HUES64 (cell line): Measurements from ENCODE around the gene ZC3H4.

ENCODE experiments used
- H3K27ac ChIP-seq: 2 replicates; pipeline ENCODE4 v1.7.0; 2013; ENCODE audit warnings: low read depth, low read length, inconsistent platforms
- H3K27me3 ChIP-seq: 2 replicates; pipeline ENCODE4 v1.6.1; 2013; ENCODE audit warnings: mild to moderate bottlenecking, low read length; ENCODE audit not compliant: insufficient read depth
- H3K36me3 ChIP-seq: 2 replicates; pipeline ENCODE4 v1.6.1; 2013; ENCODE audit warnings: mild to moderate bottlenecking, low read length; ENCODE audit not compliant: insufficient read depth
- H3K4me1 ChIP-seq: 2 replicates; pipeline ENCODE4 v1.6.1; 2013; ENCODE audit warnings: mild to moderate bottlenecking, low read length, moderate library complexity; ENCODE audit not compliant: insufficient read depth
- H3K4me3 ChIP-seq: 2 replicates; pipeline ENCODE4 v1.5.1; 2013; ENCODE audit warnings: mild to moderate bottlenecking, low read length, moderate library complexity
- H3K9ac ChIP-seq: 2 replicates; pipeline ENCODE4 v1.6.1; 2013; ENCODE audit warnings: mild to moderate bottlenecking, low read depth, low read length
- H3K9me3 ChIP-seq: 2 replicates; pipeline ENCODE4 v1.6.1; 2013; ENCODE audit warnings: low read depth, low read length; ENCODE audit not compliant: insufficient read depth
- WGBS: fragments of 150-250, 120-280 bp; methylation state at CpG from one replicate; pipeline ENCODE4 v1.1.7; 2013; ENCODE audit warnings: missing lambda C conversion rate; 5-methylcytosine and 5-hydroxymethylcytosine counted together

The ZC3H4 gene

DNA sequence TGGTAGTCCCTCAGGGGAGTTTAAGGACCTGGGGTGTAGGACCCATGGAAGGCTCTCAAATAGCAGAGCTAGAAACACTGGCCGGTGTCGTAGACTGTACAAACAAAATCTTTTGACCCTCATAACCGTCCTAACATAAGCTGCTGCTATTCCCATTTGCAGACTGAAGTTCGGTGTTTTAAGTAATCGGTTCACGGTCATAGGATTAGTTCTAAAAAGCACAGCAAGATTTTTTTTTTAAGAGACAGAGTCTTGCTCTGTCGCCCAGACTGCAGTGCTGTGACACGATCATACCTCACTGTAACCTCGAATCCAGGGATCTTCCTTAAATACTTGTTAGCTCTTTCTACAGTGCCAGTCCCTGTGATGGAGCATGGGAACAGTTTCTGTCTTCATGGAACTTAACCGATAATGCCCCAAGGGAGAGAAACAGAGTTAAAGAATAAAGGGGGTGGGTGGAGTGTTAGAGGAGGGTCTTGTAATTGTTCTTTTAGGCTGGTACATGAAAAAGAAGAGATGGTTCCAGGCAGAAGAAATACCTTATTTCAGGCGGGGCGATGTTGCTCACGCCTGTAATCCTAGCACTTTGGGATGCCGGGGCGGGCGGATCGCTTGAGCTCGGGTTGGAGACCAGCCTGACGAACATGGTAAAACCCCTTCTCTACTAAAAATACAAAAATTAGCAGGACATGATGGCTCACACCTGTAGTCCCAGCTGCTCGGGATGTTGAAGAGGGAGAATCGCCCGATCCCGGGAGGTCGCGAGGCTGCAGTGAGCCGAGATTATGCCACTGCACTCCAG, 475 bp upstream of the ZC3H4 start:
- H3K9me3 ChIP-seq: no peaks in the 10 kb centered on the region
- H3K4me1 ChIP-seq: peaks cover 19% of the 10 kb centered on the region
- H3K9ac ChIP-seq: peak overlapping the region; percentile 91; the same call in 1 of the 2 replicates
- H3K27ac ChIP-seq: peak overlapping the region; percentile 99; the same call in 1 of the 2 replicates
- no peaks in the 10 kb centered on the region for H3K27me3 ChIP-seq
- WGBS: 84% methylated on average over 26 of the region's 26 CpGs
- H3K36me3 ChIP-seq: peaks cover 10% of the 10 kb centered on the region
- peak overlapping the region; percentile 75 for H3K4me3 ChIP-seq

- Histone ChIP-seq H3K27ac (peak overlapping the region; percentile 99), H3K9me3 (no peaks in the 10 kb centered on the region), H3K36me3 (peaks cover 11% of the 10 kb centered on the region), H3K4me1 (peaks cover 36% of the 10 kb centered on the region), H3K27me3 (no peaks in the 10 kb centered on the region), H3K4me3 (peak overlapping the region; percentile 75), H3K9ac (peak overlapping the region; percentile 98)
- WGBS: under 1% methylated on average over 74 of the region's 85 CpGs
These were observed 1.2 kb downstream of the ZC3H4 start for GRCh38 chr19:47112166-47112996.

GRCh38 chr19:47111682-47112165, 1.9 kb downstream of the ZC3H4 start:
- peak overlapping the region; percentile 75 for H3K4me3 ChIP-seq
- peak overlapping the region; percentile 98 for H3K9ac ChIP-seq
- peaks cover 17% of the 10 kb centered on the region for H3K36me3 ChIP-seq
- no peaks in the 10 kb centered on the region for H3K9me3 ChIP-seq
- WGBS: 0% methylated on average over 24 of the region's 24 CpGs
- no peaks in the 10 kb centered on the region for H3K27me3 ChIP-seq
- H3K27ac ChIP-seq: peak overlapping the region; percentile 99
- H3K4me1 ChIP-seq: peaks cover 40% of the 10 kb centered on the region

DNA sequence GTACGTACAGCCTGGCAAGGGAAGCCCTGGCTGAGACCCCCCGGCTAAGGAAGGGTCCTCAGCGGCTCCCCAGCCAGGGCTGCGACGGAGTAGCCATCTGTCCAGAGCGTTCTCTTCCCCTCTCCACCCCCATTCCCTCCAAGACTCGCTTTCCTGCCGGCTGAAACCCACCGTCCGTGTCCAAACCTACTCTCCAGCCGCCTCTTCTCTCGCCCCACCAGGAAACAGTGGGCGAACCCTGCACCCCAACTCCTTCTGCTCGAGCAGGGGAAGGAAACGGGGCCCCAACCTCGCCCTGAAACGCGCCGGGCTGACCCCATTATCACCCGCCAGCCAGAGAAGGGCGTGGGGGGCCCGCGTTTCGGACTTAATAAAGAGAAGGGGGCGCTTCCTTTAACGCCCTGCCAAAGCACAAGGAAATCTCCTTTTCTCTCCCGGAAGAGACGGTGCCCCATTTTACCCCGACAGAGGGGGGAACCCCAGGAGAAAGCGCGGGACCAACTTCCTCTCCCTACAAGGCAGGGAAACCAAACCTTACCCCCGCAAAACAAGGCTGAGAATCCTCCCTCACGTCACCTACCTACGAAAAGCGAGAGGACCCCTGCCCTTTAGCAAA, 2.5 kb downstream of the ZC3H4 start:
- H3K9ac ChIP-seq: peak overlapping the region; percentile 98
- H3K27me3 ChIP-seq: no peaks in the 10 kb centered on the region
- H3K9me3 ChIP-seq: no peaks in the 10 kb centered on the region
- peaks cover 21% of the 10 kb centered on the region for H3K36me3 ChIP-seq
- H3K4me1 ChIP-seq: peaks cover 40% of the 10 kb centered on the region
- H3K27ac ChIP-seq: peak overlapping the region; percentile 99
- H3K4me3 ChIP-seq: peak overlapping the region; percentile 75
- WGBS: 0% methylated on average over 35 of the region's 35 CpGs

GRCh38 chr19:47110521-47111005, 3.0 kb downstream of the ZC3H4 start:
- Histone ChIP-seq H3K9me3 (no peaks in the 10 kb centered on the region), H3K4me3 (peak overlapping the region; percentile 75), H3K9ac (peak overlapping the region; percentile 98), H3K27me3 (no peaks in the 10 kb centered on the region), H3K36me3 (peaks cover 25% of the 10 kb centered on the region), H3K27ac (peak overlapping the region; percentile 99), H3K4me1 (peaks cover 40% of the 10 kb centered on the region)
- WGBS: under 1% methylated on average over 9 of the region's 12 CpGs

DNA sequence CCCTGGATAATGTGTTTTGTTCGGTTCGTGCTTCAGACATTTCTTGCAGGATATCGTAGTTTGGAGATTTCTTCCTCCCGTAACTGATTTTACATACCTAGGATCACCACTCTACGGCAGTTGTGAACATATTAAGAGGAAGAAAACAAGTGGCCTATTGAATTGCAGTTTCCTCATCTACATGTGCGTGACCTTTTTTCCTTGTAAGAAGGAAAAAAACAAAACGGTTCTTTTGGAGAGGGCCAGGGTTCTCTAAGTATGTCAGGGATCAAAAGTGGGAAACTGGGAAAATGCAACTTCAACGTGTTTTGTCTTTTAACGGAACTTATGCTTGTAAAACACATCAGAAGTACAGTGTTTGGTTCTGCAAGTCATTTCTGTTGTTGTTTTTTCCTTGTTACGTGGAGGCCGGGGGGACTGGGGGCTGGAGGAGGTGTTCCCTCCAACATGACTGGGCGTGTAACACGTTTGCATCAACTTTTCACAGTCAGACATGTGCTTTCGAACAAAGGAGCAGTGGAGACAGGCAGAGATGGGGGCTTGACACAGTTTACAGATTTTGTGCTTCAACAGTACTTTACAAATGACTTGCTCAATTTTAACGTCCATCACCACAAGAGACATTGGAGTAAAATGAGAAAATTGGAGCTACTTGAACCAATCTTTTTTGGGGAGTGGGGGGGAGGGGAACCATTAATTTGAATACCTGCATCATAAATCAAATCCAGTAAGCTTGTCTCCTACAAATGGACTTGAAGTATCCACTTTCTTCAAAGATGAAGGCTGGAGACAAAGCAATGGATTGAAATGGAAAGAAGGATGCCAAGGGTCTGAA, 3.8 kb downstream of the ZC3H4 start:
- Histone ChIP-seq H3K4me3 (peak overlapping the region; percentile 75), H3K9me3 (no peaks in the 10 kb centered on the region), H3K36me3 (peaks cover 31% of the 10 kb centered on the region), H3K9ac (peak overlapping the region; percentile 98), H3K27me3 (no peaks in the 10 kb centered on the region), H3K27ac (peak overlapping the region; percentile 99), H3K4me1 (peaks cover 40% of the 10 kb centered on the region)
- 13% methylated on average over 14 of the region's 15 CpGs for WGBS

DNA sequence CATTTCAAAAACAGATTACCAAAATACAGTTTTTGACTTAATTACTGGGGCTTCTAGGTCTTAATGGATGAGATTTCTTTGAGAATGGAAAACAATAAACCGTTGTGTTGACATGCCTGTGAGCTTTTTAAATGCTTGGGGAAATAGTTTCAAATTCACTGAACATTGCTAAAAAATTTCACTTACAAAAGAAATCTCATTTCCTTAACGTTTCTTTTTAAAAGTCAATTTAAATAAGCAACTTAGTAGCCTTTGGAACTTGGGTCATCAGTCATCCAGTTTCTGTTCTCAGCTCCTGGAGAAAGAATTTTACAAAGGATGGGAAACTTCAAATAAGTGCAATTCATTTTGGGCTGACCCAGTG, 4.4 kb downstream of the ZC3H4 start:
- Histone ChIP-seq H3K27ac (peak overlapping the region; percentile 99), H3K9ac (peak overlapping the region; percentile 98), H3K9me3 (no peaks in the 10 kb centered on the region), H3K36me3 (peaks cover 37% of the 10 kb centered on the region), H3K4me3 (peak overlapping the region; percentile 75), H3K4me1 (peaks cover 40% of the 10 kb centered on the region), H3K27me3 (no peaks in the 10 kb centered on the region)
- WGBS: 8% methylated on average over 2 of the region's 2 CpGs

DNA sequence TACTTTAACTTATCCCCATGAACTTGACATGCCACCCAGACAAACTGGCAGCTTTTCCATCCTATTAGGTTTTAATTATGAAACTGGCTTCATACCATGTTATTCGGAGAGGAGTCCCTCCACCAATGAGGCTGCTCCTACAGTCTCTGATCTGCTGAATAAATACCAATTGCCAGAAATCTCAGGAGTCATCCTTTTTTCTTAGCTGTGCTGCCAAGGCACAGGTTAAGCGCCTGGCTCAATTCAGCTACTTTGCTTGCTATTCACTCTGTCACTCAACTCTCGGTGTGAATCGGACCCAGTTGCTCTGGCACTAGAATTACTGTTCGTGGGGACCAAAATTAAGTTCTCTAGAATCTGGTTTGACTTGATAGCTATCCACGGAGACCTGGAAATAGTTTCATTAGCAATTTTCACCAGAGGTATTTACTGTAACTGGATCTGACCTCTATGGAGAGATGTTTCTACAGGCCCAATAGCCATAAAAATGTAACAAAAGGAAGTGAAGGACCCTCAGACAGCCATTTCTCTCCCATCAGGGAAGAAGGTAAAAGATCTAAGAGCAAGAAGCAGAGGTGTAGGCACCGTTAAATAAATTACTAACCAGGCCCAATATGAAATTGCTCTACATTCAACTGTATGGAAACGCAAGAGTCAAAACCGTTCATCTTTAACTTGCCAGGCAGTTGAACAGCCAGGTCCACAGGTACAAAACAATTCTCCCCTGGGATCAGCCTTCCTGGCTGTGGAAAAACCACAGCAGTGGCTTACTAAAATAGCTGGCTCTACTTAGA, 5.4 kb downstream of the ZC3H4 start:
- 76% methylated on average over 9 of the region's 9 CpGs for WGBS
- peak overlapping the region; percentile 99 for H3K27ac ChIP-seq
- H3K9me3 ChIP-seq: no peaks in the 10 kb centered on the region
- H3K36me3 ChIP-seq: peaks cover 37% of the 10 kb centered on the region
- H3K4me3 ChIP-seq: peak overlapping the region; percentile 8; the same call in 1 of the 2 replicates
- H3K4me1 ChIP-seq: peaks cover 35% of the 10 kb centered on the region
- peak overlapping the region; percentile 98; the same call in 1 of the 2 replicates for H3K9ac ChIP-seq
- no peaks in the 10 kb centered on the region for H3K27me3 ChIP-seq

DNA sequence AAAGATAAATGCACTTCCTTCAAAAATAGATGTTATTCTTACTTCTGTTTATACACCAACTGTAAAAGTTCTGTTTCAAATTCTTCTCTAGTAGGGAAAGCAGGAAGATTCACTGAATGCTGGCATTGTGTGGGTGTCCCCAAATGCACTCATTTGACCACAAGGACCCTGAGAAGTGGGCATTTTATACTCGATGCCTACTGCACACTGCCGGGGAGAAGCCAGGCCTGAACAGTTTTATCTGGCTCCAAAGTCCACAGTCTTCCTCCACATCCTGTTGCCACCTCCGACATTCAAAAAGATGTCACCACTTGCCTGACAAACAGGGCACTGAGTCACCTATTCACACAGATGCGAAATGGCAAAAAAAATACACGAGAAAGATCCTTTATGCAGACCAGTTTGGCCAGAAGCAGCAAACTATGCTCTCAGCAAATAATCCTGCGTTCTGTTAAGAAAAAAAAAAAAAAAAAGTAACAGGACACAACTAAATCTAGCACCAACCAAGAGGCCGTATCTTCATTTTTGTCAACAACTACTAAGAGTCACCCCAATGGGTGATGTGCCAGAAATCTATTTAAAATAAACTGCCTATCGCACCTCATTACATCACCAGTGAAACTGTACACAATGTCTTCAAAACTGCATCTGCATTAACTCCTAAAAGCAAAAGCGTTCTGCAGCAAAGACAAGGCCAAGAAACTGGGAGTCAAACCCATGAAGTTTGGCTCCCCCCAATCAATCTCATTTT, 6.2 kb downstream of the ZC3H4 start:
- Histone ChIP-seq H3K36me3 (peaks cover 37% of the 10 kb centered on the region), H3K27ac (no peak overlapping the region), H3K4me1 (peaks cover 35% of the 10 kb centered on the region), H3K9ac (no peak overlapping the region), H3K27me3 (no peaks in the 10 kb centered on the region), H3K4me3 (no peak overlapping the region), H3K9me3 (no peaks in the 10 kb centered on the region)
- WGBS: 89% methylated on average over 9 of the region's 9 CpGs
